ENCODE measurements around the gene CSTF3.

Gene CSTF3

GRCh38 chr11:33089776-33090175 is 71.5 kb downstream of the CSTF3 start:
- no peak overlapping the region for H3K27ac ChIP-seq (ENCODE audit: insufficient read depth, low read depth, low read length, poor library complexity, severe bottlenecking)
- H3K4me3 ChIP-seq (ENCODE audit: insufficient read depth, low read depth, low read length): no peak overlapping the region
- H3K27me3 ChIP-seq (ENCODE audit: control insufficient read depth, insufficient read depth, low read length, poor library complexity, severe bottlenecking): no peaks in the 10 kb centered on the region
- H3K36me3 ChIP-seq (ENCODE audit: control insufficient read depth, insufficient read depth, low read length): peaks cover 21% of the 10 kb centered on the region
- H3K9me3 ChIP-seq (ENCODE audit: control insufficient read depth, low read length): no peaks in the 10 kb centered on the region
- no peaks in the 10 kb centered on the region for H3K4me1 ChIP-seq (ENCODE audit: control insufficient read depth, insufficient read depth, low read length)

GRCh38 chr11:33086017-33086416 is 75.3 kb downstream of the CSTF3 start:
- Histone ChIP-seq H3K36me3 (ENCODE audit: control insufficient read depth, insufficient read depth, low read length) (peaks cover 24% of the 10 kb centered on the region), H3K4me3 (ENCODE audit: insufficient read depth, low read depth, low read length) (no peak overlapping the region), H3K9me3 (ENCODE audit: control insufficient read depth, low read length) (no peaks in the 10 kb centered on the region), H3K27ac (ENCODE audit: insufficient read depth, low read depth, low read length, poor library complexity, severe bottlenecking) (peak overlapping the region; percentile 1), H3K4me1 (ENCODE audit: control insufficient read depth, insufficient read depth, low read length) (no peaks in the 10 kb centered on the region), H3K27me3 (ENCODE audit: control insufficient read depth, insufficient read depth, low read length, poor library complexity, severe bottlenecking) (no peaks in the 10 kb centered on the region)
- 92 to 93% methylated on average over 1 of the region's 1 CpG for WGBS, 2 experiments

GRCh38 chr11:33083918-33084317 is 77.4 kb downstream of the CSTF3 start:
- Histone ChIP-seq H3K36me3 (ENCODE audit: control insufficient read depth, insufficient read depth, low read length) (peaks cover 19% of the 10 kb centered on the region), H3K27me3 (ENCODE audit: control insufficient read depth, insufficient read depth, low read length, poor library complexity, severe bottlenecking) (no peaks in the 10 kb centered on the region), H3K27ac (ENCODE audit: insufficient read depth, low read depth, low read length, poor library complexity, severe bottlenecking) (no peak overlapping the region), H3K4me1 (ENCODE audit: control insufficient read depth, insufficient read depth, low read length) (no peaks in the 10 kb centered on the region), H3K9me3 (ENCODE audit: control insufficient read depth, low read length) (no peaks in the 10 kb centered on the region), H3K4me3 (ENCODE audit: insufficient read depth, low read depth, low read length) (no peak overlapping the region)
- 100% methylated on average over 1 of the region's 1 CpG for WGBS, 2 experiments

- H3K9me3 ChIP-seq (ENCODE audit: control insufficient read depth, low read length): no peaks in the 10 kb centered on the region
- no peak overlapping the region for H3K27ac ChIP-seq (ENCODE audit: insufficient read depth, low read depth, low read length, poor library complexity, severe bottlenecking)
- no peaks in the 10 kb centered on the region for H3K27me3 ChIP-seq (ENCODE audit: control insufficient read depth, insufficient read depth, low read length, poor library complexity, severe bottlenecking)
- 92 to 94% methylated on average over 8 of the region's 8 CpGs for WGBS, 2 experiments
- H3K36me3 ChIP-seq (ENCODE audit: control insufficient read depth, insufficient read depth, low read length): peaks cover 13% of the 10 kb centered on the region
- H3K4me3 ChIP-seq (ENCODE audit: insufficient read depth, low read depth, low read length): no peak overlapping the region
- H3K4me1 ChIP-seq (ENCODE audit: control insufficient read depth, insufficient read depth, low read length): no peaks in the 10 kb centered on the region
Measured at GRCh38 chr11:33072465-33072864, 88.8 kb downstream of the CSTF3 start.

GRCh38 chr11:33068611-33069340 is 92.5 kb downstream of the CSTF3 start:
- H3K36me3 ChIP-seq (ENCODE audit: control insufficient read depth, insufficient read depth, low read length): peaks cover 5% of the 10 kb centered on the region
- 95% methylated on average over 14 to 16 of the region's 17 CpGs for WGBS, 2 experiments

GRCh38 chr11:33067294-33067693 is 94.0 kb downstream of the CSTF3 start:
- WGBS, 2 experiments: 94 to 95% methylated on average over 3 of the region's 3 CpGs

More at GRCh38 chr11:33068611-33069340, 92.5 kb downstream of the CSTF3 start:
- Histone ChIP-seq H3K4me3 (ENCODE audit: insufficient read depth, low read depth, low read length) (no peak overlapping the region), H3K27ac (ENCODE audit: insufficient read depth, low read depth, low read length, poor library complexity, severe bottlenecking) (no peak overlapping the region), H3K27me3 (ENCODE audit: control insufficient read depth, insufficient read depth, low read length, poor library complexity, severe bottlenecking) (no peaks in the 10 kb centered on the region), H3K4me1 (ENCODE audit: control insufficient read depth, insufficient read depth, low read length) (no peaks in the 10 kb centered on the region), H3K9me3 (ENCODE audit: control insufficient read depth, low read length) (no peaks in the 10 kb centered on the region)

GRCh38 chr11:33065445-33066178 is 95.7 kb downstream of the CSTF3 start:
- H3K4me1 ChIP-seq (ENCODE audit: control insufficient read depth, insufficient read depth, low read length): no peaks in the 10 kb centered on the region
- H3K9me3 ChIP-seq (ENCODE audit: control insufficient read depth, low read length): no peaks in the 10 kb centered on the region
- H3K36me3 ChIP-seq (ENCODE audit: control insufficient read depth, insufficient read depth, low read length): peaks cover 7% of the 10 kb centered on the region
- no peak overlapping the region for H3K4me3 ChIP-seq (ENCODE audit: insufficient read depth, low read depth, low read length)
- no peak overlapping the region for H3K27ac ChIP-seq (ENCODE audit: insufficient read depth, low read depth, low read length, poor library complexity, severe bottlenecking)
- 65 to 68% methylated on average over 22 of the region's 22 CpGs for WGBS, 2 experiments
- no peaks in the 10 kb centered on the region for H3K27me3 ChIP-seq (ENCODE audit: control insufficient read depth, insufficient read depth, low read length, poor library complexity, severe bottlenecking)

More at GRCh38 chr11:33067294-33067693, 94.0 kb downstream of the CSTF3 start:
- Histone ChIP-seq H3K36me3 (ENCODE audit: control insufficient read depth, insufficient read depth, low read length) (peaks cover 3% of the 10 kb centered on the region), H3K27me3 (ENCODE audit: control insufficient read depth, insufficient read depth, low read length, poor library complexity, severe bottlenecking) (no peaks in the 10 kb centered on the region), H3K4me1 (ENCODE audit: control insufficient read depth, insufficient read depth, low read length) (no peaks in the 10 kb centered on the region), H3K9me3 (ENCODE audit: control insufficient read depth, low read length) (no peaks in the 10 kb centered on the region), H3K4me3 (ENCODE audit: insufficient read depth, low read depth, low read length) (no peak overlapping the region), H3K27ac (ENCODE audit: insufficient read depth, low read depth, low read length, poor library complexity, severe bottlenecking) (no peak overlapping the region)

GRCh38 chr11:33064866-33065265 is 96.4 kb downstream of the CSTF3 start:
- Histone ChIP-seq H3K9me3 (ENCODE audit: control insufficient read depth, low read length) (no peaks in the 10 kb centered on the region), H3K27me3 (ENCODE audit: control insufficient read depth, insufficient read depth, low read length, poor library complexity, severe bottlenecking) (no peaks in the 10 kb centered on the region), H3K4me1 (ENCODE audit: control insufficient read depth, insufficient read depth, low read length) (no peaks in the 10 kb centered on the region), H3K27ac (ENCODE audit: insufficient read depth, low read depth, low read length, poor library complexity, severe bottlenecking) (no peak overlapping the region), H3K36me3 (ENCODE audit: control insufficient read depth, insufficient read depth, low read length) (peaks cover 12% of the 10 kb centered on the region), H3K4me3 (ENCODE audit: insufficient read depth, low read depth, low read length) (no peak overlapping the region)
- WGBS, 2 experiments: 94% methylated on average over 5 of the region's 5 CpGs

GRCh38 chr11:33064033-33064825 is 97.1 kb downstream of the CSTF3 start:
- Histone ChIP-seq H3K4me3 (ENCODE audit: insufficient read depth, low read depth, low read length) (no peak overlapping the region), H3K27me3 (ENCODE audit: control insufficient read depth, insufficient read depth, low read length, poor library complexity, severe bottlenecking) (no peaks in the 10 kb centered on the region), H3K4me1 (ENCODE audit: control insufficient read depth, insufficient read depth, low read length) (no peaks in the 10 kb centered on the region), H3K36me3 (ENCODE audit: control insufficient read depth, insufficient read depth, low read length) (peaks cover 18% of the 10 kb centered on the region), H3K27ac (ENCODE audit: insufficient read depth, low read depth, low read length, poor library complexity, severe bottlenecking) (no peak overlapping the region), H3K9me3 (ENCODE audit: control insufficient read depth, low read length) (no peaks in the 10 kb centered on the region)
- WGBS, 2 experiments: 78 to 80% methylated on average over 11 of the region's 11 CpGs

- no peaks in the 10 kb centered on the region for H3K4me1 ChIP-seq (ENCODE audit: control insufficient read depth, insufficient read depth, low read length)
- H3K27ac ChIP-seq (ENCODE audit: insufficient read depth, low read depth, low read length, poor library complexity, severe bottlenecking): no peak overlapping the region
- H3K4me3 ChIP-seq (ENCODE audit: insufficient read depth, low read depth, low read length): no peak overlapping the region
- no peaks in the 10 kb centered on the region for H3K9me3 ChIP-seq (ENCODE audit: control insufficient read depth, low read length)
- peaks cover 18% of the 10 kb centered on the region for H3K36me3 ChIP-seq (ENCODE audit: control insufficient read depth, insufficient read depth, low read length)
- H3K27me3 ChIP-seq (ENCODE audit: control insufficient read depth, insufficient read depth, low read length, poor library complexity, severe bottlenecking): no peaks in the 10 kb centered on the region
- WGBS, 2 experiments: 91 to 92% methylated on average over 2 to 3 of the region's 3 CpGs
Measured at GRCh38 chr11:33063326-33063881, 97.9 kb downstream of the CSTF3 start.
